ENCODE data around the gene CEMIP.
"Not testable (repeated sequence)": the region's sequence is repeated elsewhere in the genome, so short reads cannot be mapped to it uniquely, and the experiment has no call there.

CEMIP gene

GRCh38 chr15:80936288-80937078, 157.3 kb downstream of the CEMIP start:
- DNase-seq: no peak

- DNase-seq: no peak
Observed at GRCh38 chr15:80937718-80938117, 158.5 kb downstream of the CEMIP start.

GRCh38 chr15:80939216-80939615, 160.0 kb downstream of the CEMIP start:
- DNase-seq: no peak

GRCh38 chr15:80940331-80940730, 161.2 kb downstream of the CEMIP start:
- DNase-seq: no peak

- DNase-seq: no peak
Observed at GRCh38 chr15:80940851-80941250, 161.7 kb downstream of the CEMIP start.

DNA sequence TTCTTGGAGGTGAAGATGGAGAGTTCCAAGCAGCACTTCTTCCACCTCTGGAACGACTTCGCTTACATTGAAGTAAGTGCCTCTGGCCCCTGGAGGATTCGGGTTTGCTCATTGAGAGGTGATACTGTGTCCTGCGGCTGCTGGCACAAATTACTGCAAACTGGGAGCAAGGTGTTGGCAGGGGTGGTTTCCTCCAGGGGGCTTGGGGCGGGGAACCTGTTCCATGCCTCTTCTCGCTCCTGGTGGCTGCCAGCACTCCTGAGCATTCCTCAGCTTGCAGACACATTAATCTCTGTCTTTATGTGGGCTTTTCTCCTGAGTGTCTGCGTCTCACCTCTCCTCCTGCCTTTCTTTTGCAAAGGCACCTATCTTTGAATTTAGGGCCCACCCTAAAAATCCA, 163.1 kb downstream of the CEMIP start:
- no peak for DNase-seq

DNA sequence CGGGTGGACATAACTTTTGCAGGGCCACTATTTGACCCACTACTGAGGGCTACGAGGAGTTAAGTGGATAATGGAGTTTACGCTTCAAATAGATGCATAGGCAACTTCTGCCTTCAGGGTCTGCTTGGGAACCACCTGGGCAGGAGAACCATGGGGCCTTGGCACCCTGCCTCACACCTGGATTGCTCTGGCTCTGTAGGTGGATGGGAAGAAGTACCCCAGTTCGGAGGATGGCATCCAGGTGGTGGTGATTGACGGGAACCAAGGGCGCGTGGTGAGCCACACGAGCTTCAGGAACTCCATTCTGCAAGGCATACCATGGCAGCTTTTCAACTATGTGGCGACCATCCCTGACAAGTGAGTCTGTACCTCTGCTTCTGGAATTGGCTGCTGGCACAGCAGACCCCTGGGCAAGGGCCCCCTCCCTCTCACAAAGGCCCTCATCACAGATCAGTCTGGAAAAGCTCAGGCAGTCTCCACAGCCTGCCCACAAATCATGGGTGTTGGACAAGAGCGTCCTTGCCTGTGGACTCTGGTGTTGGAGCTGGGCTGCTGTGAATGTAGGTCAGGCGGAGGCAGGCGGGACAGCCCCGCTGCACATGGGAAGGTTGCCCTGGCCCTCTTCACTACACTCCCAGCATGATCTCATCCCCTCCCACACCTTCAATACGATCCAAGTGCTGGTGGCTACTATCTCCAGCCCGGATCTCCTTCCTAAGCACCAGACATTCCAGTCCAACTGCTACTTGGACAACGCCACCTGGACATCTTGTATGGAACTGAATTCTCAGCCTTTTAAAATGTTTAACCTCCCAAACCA, 163.8 kb downstream of the CEMIP start:
- no peak for DNase-seq

- DNase-seq: no peak
Observed at GRCh38 chr15:80944818-80945217, 165.6 kb downstream of the CEMIP start.

- no peak for DNase-seq
Observed at GRCh38 chr15:80945605-80946004, 166.4 kb downstream of the CEMIP start.

GRCh38 chr15:80946576-80946975, 167.4 kb downstream of the CEMIP start:
- DNase-seq: no peak

GRCh38 chr15:80948651-80949292, 169.6 kb downstream of the CEMIP start:
- no peak for DNase-seq

- no peak for DNase-seq
Observed at GRCh38 chr15:80949756-80950155, 170.6 kb downstream of the CEMIP start.

DNA sequence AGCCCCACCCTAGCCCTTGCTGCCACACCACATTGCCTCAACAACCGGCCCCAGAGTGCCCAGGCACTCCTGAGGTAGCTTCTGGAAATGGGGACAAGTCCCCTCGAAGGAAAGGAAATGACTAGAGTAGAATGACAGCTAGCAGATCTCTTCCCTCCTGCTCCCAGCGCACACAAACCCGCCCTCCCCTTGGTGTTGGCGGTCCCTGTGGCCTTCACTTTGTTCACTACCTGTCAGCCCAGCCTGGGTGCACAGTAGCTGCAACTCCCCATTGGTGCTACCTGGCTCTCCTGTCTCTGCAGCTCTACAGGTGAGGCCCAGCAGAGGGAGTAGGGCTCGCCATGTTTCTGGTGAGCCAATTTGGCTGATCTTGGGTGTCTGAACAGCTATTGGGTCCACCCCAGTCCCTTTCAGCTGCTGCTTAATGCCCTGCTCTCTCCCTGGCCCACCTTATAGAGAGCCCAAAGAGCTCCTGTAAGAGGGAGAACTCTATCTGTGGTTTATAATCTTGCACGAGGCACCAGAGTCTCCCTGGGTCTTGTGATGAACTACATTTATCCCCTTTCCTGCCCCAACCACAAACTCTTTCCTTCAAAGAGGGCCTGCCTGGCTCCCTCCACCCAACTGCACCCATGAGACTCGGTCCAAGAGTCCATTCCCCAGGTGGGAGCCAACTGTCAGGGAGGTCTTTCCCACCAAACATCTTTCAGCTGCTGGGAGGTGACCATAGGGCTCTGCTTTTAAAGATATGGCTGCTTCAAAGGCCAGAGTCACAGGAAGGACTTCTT, 171.3 kb downstream of the CEMIP start:
- no peak for DNase-seq

DNA sequence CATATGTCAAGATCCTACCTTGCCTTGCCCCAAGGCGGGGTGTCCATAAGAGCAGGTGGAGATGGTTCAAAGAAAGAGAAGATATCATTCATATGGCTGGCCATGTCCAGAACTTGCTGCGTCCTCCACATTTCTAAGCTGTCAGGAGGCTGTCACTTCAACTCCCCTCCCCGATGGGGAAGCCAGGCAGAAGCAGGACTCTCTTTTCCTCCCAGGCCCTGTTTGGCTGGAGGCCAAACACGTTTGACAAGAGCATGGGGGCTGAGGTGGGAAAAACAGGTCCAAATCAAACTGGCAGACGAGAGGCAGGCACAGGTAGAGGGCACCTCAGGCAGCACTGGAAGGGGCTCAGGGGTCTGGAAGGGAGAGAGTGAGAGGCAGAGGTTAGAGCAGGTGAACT, 172.8 kb downstream of the CEMIP start:
- no peak for DNase-seq

- DNase-seq: no peak
Observed at GRCh38 chr15:80953001-80953952, 174.1 kb downstream of the CEMIP start.

- no peak for DNase-seq
Observed at GRCh38 chr15:80953953-80954778, 175.0 kb downstream of the CEMIP start.

DNA sequence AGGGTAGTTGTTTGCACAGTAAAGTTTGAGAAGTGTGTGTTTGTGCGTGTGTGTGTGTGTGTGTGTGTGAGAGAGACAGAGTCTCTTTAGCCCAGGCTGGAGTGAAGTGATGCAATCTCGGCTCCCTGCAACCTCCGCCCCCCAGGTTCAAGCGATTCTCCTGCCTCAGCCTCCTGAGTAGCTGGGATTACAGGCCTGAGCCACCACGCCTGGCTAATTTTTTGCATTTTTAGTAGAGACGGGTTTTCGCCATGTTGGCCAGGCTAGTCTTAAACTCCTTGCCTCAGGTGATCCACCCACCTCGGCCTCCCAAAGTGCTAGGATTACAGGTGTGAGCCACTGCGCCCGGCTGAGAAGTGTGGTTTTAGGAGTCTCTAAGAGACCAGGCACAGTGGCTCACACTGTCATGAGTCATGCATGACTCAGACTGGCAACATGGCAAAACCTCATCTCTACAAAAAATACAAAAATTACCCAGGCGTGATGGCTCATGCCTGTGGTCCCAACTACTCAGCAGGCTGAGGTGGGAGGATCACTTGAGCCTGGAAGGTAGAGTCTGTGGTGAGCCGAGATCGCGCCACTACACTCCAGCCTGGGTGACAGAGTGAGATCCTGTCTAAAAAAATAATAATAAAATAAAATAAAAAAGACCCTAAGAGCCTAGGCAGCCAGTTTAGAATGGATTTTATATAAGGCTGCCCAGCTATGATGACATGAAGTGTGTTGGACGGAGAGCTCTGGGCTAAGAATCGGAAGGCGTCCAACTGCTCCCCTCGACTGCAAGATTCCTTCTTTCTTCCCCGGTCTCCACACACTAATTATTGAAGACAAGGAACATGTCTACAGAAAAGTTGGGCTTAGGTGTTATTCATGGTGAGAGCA, 176.6 kb downstream of the CEMIP start:
- not testable (repeated sequence) for DNase-seq

GRCh38 chr15:80957556-80957955, 178.4 kb downstream of the CEMIP start:
- no peak for DNase-seq

GRCh38 chr15:80957976-80958375, 178.8 kb downstream of the CEMIP start:
- DNase-seq: no peak

Measured in NCI-H526 treated with DMSO at 0.1 percent for 48 hours (cell line).